Neutrophil (primary cell): ENCODE data around the gene MYO1B.

Source experiments
- H3K27ac ChIP-seq: fragments of 200-600 bp; sonication (generic); 2 replicates; pipeline ENCODE4 v1.5.1; 2016; ENCODE audit warnings: mild to moderate bottlenecking, moderate library complexity
- H3K27me3 ChIP-seq: fragments of 200-600 bp; sonication (generic); 2 replicates; pipeline ENCODE4 v1.6.0; 2016; ENCODE audit warnings: mild to moderate bottlenecking
- H3K36me3 ChIP-seq: fragments of 200-600 bp; sonication (generic); 2 replicates; pipeline ENCODE4 v1.5.1; 2017
- H3K4me1 ChIP-seq, 2 experiments: fragments of 200-600 bp in 1 of 2; sonication (generic) in 1 of 2; 1 replicate in 1 of 2; 2 replicates in 1 of 2; pipeline versions ENCODE4 v1.5.1 to v1.6.1; 2013 to 2016; ENCODE audit warnings: low read depth in 1 of 2, low read length in 1 of 2, mild to moderate bottlenecking in 1 of 2, moderate library complexity in 1 of 2; ENCODE audit not compliant: control insufficient read depth in 1 of 2, insufficient read depth in 1 of 2
- H3K4me3 ChIP-seq, 2 experiments: fragments of 200-600 bp in 1 of 2; sonication (generic) in 1 of 2; 1 replicate in 1 of 2; 2 replicates in 1 of 2; pipeline ENCODE4 v1.5.1; 2013 to 2016; ENCODE audit warnings: low read depth in 1 of 2, low read length in 1 of 2, mild to moderate bottlenecking in 1 of 2, moderate library complexity in 1 of 2
- H3K9me3 ChIP-seq: fragments of 200-600 bp; sonication (generic); 2 replicates; pipeline ENCODE4 v1.5.1; 2016
- TF ChIP-seq, protein P1 (sequence below): fragments of 200-600 bp; sonication (generic); IDR thresholded peaks from 2 replicates; pipeline ENCODE4 v1.5.1; 2016; ENCODE audit warnings: antibody characterized with exemption

Gene MYO1B

DNA sequence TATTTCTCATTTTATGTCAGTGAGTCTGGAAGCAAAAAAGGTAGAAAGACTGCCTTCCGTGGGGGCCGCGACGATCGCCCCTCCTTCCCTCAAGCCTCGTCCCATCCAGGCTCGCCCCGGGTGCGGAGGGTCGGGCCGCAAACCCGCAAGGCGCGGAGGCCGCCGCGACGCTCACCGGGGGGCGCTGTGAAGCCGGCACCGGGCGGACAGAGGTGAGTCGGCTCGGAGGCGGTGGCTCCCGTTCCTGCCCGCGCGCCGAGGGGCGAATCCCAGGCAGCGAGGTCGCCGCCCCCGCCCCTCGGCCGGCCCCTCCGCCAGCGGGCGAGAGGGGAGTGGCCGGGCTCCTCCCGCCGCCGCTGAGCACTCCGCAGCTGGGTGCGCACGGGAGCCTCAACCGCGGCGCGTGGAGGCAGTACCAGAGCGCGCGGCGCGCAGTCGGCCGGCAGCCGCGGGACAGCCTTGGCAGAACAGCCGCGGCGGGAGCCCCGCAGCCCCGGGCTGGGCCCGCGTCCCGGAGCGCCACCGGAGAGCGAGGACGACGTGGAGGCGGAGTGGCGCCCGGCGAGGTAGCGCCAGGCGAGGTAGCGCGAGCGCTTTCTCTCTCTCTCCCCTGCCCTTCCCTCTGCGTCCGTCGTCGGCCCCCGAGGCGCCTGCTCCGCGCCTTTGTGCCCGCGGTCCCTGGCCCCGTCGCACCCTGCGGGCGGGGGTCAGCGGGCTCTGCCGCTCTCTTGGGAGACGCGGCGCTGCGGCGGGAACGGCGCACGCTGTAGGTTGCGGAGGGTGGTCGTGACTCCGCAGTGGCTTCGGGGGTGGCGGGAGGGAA lies at the start of gene MYO1B:
TSS of gene MYO1B (plus strand) at position 359 of the 823 bp plus-strand sequence. CDS start 31,492 bp downstream, outside the sequence.
- H3K9me3 ChIP-seq: no peaks in the 10 kb centered on the region
- H3K36me3 ChIP-seq: no peaks in the 10 kb centered on the region
- H3K27ac ChIP-seq: no peak within 1 kb of the TSS
- H3K27me3 ChIP-seq: peaks cover 79% of the 10 kb centered on the region
- TF ChIP-seq, protein P1, sequence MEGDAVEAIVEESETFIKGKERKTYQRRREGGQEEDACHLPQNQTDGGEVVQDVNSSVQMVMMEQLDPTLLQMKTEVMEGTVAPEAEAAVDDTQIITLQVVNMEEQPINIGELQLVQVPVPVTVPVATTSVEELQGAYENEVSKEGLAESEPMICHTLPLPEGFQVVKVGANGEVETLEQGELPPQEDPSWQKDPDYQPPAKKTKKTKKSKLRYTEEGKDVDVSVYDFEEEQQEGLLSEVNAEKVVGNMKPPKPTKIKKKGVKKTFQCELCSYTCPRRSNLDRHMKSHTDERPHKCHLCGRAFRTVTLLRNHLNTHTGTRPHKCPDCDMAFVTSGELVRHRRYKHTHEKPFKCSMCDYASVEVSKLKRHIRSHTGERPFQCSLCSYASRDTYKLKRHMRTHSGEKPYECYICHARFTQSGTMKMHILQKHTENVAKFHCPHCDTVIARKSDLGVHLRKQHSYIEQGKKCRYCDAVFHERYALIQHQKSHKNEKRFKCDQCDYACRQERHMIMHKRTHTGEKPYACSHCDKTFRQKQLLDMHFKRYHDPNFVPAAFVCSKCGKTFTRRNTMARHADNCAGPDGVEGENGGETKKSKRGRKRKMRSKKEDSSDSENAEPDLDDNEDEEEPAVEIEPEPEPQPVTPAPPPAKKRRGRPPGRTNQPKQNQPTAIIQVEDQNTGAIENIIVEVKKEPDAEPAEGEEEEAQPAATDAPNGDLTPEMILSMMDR: no peak
- H3K4me3 ChIP-seq: peak within 1 kb of the TSS; percentile 49 to 57
- H3K4me1 ChIP-seq: peaks cover 12 to 13% of the 10 kb centered on the region in 2 experiments

DNA sequence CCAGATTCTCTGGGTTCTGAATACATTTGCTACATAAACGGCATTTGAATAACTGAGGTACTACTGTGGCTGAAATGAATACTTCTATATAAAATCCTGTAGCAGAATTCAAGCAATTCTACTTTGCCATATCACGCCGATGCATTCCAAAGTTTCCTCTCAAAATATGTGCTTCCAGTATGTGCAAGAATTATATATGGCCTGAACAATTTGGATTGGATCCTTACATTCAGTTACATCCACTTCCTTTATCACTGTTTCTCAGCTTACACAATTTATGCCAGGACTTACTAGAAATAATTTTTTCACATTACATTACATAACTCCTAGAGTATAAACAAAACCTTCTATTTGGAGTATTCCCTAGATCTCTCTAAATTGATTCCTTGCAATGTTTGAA lies 48.1 kb upstream of the MYO1B start:
- no peaks in the 10 kb centered on the region for H3K9me3 ChIP-seq
- peaks cover 36 to 39% of the 10 kb centered on the region in 2 experiments for H3K4me1 ChIP-seq
- H3K27ac ChIP-seq: no peak overlapping the region
- no peaks in the 10 kb centered on the region for H3K36me3 ChIP-seq
- peaks cover 3% of the 10 kb centered on the region for H3K27me3 ChIP-seq
- TF ChIP-seq, protein P1: no peak
- H3K4me3 ChIP-seq: no peak overlapping the region

DNA sequence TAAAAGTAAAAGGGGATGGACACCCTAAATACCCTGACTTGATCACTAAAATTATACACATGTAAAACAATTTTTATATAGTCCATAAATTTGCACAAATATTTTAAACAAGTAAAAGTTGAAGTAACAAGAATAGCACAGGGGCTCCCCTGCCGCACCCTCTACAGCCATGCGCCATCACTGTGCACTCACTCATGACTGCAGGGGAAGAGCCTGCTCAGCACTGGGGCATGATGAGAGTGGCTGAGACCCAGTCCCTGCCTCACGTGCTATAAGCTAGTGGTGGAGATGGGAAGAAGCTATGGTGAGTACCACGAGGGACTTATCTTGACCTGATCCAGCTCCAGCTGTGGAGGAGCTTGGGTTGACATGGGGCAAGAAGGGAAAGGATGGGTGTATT lies 46.9 kb upstream of the MYO1B start:
- H3K4me1 ChIP-seq: peaks cover 30 to 36% of the 10 kb centered on the region in 2 experiments
- H3K4me3 ChIP-seq: no peak overlapping the region
- no peak overlapping the region for H3K27ac ChIP-seq
- peaks cover 6% of the 10 kb centered on the region for H3K27me3 ChIP-seq
- TF ChIP-seq, protein P1: no peak
- H3K9me3 ChIP-seq: no peaks in the 10 kb centered on the region
- no peaks in the 10 kb centered on the region for H3K36me3 ChIP-seq

DNA sequence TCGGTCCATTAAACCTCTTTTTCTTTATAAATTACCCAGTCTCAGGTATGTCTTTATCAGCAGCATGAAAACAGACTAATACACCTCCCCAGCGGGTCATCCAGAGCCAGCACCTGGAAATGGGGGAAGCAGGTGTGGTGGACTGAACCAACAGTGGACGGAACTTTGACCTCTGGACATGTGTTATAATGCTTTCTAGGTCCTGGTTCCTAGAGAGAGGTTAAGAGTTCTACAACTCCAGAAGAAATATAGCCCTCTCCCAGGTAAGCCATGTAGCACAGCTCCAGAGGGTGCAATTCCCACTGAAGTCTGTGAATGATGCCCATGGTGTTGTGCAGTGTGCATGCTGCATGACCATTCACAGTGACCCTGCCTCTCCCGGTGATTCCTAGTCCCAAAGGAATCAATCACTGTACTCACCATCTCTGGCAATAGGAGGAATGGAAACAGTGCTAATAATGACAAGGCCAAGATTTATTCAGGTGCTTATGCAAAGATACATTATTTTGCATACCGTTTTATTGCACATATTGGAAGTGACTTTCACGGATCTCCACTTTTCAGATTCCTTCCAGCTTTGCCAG lies 45.2 kb upstream of the MYO1B start:
- H3K9me3 ChIP-seq: no peaks in the 10 kb centered on the region
- TF ChIP-seq, protein P1: no peak

DNA sequence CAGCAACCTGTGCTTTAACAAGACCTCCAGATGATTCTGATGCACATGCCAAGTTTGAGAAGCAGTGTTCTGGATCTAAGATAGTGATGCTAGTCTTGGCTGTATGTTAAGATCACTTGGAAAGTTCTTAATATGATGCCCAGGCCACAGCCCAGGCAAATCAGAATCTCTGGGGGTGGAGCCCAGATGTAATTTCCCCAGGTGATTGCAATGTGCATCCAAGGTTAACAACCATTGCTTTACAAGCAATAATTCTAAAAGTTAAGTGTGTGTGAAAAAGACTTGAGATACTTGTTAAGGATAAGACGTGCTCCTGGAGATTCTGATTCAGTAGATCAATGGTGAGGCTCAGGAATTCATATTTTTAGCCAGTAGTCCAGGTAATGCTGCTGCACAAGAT lies 44.3 kb upstream of the MYO1B start:
- no peak overlapping the region for H3K4me3 ChIP-seq
- H3K27ac ChIP-seq: no peak overlapping the region
- TF ChIP-seq, protein P1: no peak

More for the DNA sequence above, 45.2 kb upstream of the MYO1B start:
- peaks cover 6% of the 10 kb centered on the region for H3K27me3 ChIP-seq
- H3K4me1 ChIP-seq: peaks cover 13 to 24% of the 10 kb centered on the region in 2 experiments
- no peak overlapping the region for H3K4me3 ChIP-seq
- H3K27ac ChIP-seq: no peak overlapping the region
- H3K36me3 ChIP-seq: no peaks in the 10 kb centered on the region

More for the DNA sequence above, 44.3 kb upstream of the MYO1B start:
- Histone ChIP-seq H3K4me1 (peaks cover 9 to 17% of the 10 kb centered on the region in 2 experiments), H3K9me3 (no peaks in the 10 kb centered on the region), H3K36me3 (no peaks in the 10 kb centered on the region), H3K27me3 (peaks cover 6% of the 10 kb centered on the region)
